ENCODE data around the gene ST3GAL6.

The ST3GAL6 gene

GRCh38 chr3:98740324-98740723, 22.8 kb upstream of the ST3GAL6 start:
- DNase-seq, result no peak

DNA sequence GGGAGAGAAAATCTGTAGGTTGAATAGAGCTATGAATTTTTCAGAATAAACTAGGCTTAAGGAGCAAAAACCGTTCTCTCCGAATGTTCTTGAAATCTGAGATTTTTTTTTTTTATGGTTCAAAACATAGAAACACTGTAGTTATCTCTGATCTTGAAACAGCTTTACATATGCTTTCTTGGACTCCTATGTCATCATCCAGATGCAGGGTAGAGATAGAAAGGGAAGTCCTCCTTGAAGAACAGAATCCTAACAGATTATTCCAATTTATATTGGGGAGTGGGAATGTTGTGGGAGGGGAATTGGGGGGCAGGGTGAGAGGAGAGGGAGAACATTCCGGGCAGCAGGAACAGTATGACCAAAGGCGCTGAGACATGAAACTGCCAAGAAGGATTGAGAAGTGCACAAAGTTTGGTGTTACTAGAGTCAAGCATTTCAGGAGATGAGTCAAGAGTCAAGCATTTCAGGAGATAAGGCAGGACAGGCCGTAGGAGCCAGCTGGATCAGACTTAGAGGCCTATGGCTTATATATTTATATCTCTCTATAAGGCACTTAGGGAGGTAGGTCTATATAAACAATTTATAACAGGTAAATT, 21.9 kb upstream of the ST3GAL6 start:
- DNase-seq, result no peak

GRCh38 chr3:98743071-98743470, 20.1 kb upstream of the ST3GAL6 start:
- DNase-seq, result no peak

GRCh38 chr3:98744283-98744682, 18.9 kb upstream of the ST3GAL6 start:
- DNase-seq, result no peak

DNA sequence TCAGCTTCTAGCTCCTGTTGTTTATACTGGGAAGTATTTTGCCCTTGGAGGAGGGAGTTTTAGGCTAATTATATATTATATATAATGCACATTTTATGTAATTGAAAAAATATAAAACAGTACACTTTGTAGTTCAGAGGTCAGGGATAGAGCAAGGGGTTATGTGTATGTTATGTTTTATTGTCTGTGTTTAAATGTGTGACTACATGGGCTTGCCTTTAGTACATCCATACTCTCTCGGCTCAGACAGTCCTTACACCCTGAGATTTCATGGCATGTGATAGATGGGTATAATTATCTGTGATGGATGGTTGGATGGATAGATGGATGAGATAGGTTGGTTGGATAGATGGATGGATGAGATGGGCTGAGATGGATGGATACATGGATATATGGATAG, 17.4 kb upstream of the ST3GAL6 start:
- no peak for DNase-seq

- DNase-seq, result no peak
Measured at GRCh38 chr3:98746122-98746521, 17.0 kb upstream of the ST3GAL6 start.

DNA sequence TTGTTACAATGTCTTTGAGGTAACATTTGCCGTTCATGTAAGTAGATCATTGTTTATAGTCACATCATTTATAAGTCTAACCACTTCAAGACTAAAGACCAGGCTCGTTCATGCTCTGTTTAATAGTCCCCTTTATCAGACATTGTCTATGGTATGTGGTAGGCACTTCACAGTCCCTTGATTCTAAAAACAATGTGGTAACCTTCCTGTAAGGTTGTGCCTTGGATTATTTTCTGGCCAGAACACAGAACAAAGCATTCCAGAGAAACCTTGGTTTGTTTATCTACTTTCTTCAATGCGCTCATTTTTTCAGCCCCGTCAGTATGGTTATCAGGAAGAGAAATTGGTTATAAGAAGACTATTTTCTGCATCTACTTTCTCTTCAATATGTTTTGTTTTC, 16.3 kb upstream of the ST3GAL6 start:
- no peak for DNase-seq

GRCh38 chr3:98750276-98750919, 12.7 kb upstream of the ST3GAL6 start:
- DNase-seq, result no peak

DNA sequence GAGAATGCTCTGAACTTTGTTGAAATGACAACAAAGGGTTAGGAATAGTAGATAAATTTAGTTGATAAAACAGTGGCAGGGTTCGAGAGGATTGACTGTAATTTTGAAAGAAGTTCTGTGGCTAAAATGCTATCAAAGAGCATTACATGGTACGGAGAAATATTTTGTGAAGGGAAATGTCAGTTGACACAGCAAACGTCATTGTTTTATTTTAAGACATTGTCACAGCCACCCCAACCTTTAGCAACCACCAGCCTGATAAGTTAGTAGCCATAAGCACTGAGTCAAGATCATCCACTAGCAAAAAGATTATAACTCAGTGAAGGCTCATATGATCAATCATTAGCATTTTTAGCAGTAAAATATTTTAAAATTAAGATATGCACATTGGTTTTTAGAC, 8.7 kb upstream of the ST3GAL6 start:
- no peak for DNase-seq

GRCh38 chr3:98755601-98756000, 7.5 kb upstream of the ST3GAL6 start:
- DNase-seq, result no peak

DNA sequence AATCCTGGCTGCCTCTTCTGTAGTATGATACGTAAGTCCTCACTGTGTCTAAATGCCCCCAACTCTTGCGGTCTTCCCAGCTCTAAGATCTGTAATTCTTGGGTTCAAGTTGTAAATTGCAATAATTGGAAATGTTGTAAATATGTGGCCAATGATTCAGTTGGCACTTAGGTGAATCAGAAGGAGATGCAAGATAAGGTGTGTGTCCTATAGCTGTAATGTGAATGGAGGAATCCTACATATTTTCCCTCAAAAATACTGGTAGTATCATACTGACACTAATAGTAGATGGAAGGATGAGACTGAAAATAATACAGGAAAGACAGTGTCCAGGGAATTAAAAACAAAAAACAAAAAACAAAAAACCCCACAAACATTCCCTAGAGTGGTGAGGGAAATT, 3.5 kb upstream of the ST3GAL6 start:
- no peak for DNase-seq

DNA sequence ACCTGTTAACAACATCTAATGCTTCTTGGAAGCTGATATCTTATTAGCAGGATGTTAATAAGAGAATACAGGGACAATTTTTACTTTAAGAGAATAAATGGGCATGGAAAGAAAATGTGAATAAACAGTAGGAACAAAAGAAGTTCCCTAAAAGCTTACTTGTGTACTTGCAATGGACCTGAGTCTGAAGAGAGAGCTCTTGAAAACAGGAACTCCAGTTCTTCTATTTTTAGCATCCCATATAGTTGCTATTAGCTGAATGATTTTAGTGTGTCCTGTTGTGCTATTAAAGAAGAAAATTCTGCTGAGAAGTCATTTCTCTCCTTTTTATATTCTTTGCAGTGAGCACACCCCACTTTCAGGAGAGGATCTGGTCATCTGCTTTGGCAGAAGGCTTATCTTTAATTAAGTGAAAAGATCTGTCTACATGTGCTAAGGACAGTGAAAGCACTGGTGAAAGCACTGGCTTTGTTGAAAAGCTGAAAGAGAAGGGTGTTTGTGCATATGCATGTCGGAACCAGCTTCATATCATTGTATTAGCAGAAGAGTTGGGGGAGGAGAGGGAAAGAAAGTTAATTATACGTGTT, 1.4 kb upstream of the ST3GAL6 start:
- no peak for DNase-seq

- no peak for DNase-seq
Measured at GRCh38 chr3:98763819-98764418, 779 bp downstream of the ST3GAL6 start.

GRCh38 chr3:98764472-98764884, 1.3 kb downstream of the ST3GAL6 start:
- DNase-seq, result no peak

- DNase-seq, result no peak
Measured at GRCh38 chr3:98765721-98766120, 2.6 kb downstream of the ST3GAL6 start.

- no peak for DNase-seq
Measured at GRCh38 chr3:98766924-98767323, 3.8 kb downstream of the ST3GAL6 start.

- DNase-seq, result no peak
Measured at GRCh38 chr3:98768961-98769360, 5.8 kb downstream of the ST3GAL6 start.

DNA sequence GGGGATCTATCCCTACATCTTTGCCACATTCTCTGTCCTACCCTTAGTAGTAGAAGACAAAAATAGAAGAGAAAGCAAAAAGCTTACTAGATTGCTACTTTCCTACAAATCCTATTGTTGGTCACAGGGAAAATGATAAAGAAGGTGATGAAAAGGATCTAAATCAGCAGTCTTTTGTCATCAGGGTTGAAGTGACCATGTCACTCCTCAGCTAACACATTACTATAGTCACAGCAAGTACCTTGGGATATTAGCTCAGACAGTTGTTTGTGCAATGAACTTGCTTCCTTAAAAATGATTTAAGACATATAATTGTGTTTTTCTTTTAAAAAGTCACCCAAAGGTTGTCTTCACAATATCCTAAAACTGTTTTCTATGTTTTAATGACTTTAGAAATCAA, 6.3 kb downstream of the ST3GAL6 start:
- DNase-seq, result no peak

GRCh38 chr3:98770261-98771039, 7.3 kb downstream of the ST3GAL6 start:
- DNase-seq, result no peak

GRCh38 chr3:98772022-98772421, 8.9 kb downstream of the ST3GAL6 start:
- DNase-seq, result no peak

GRCh38 chr3:98775459-98776139, 12.5 kb downstream of the ST3GAL6 start:
- DNase-seq, result no peak

GRCh38 chr3:98776140-98776493, 13.0 kb downstream of the ST3GAL6 start:
- no peak for DNase-seq

DNA sequence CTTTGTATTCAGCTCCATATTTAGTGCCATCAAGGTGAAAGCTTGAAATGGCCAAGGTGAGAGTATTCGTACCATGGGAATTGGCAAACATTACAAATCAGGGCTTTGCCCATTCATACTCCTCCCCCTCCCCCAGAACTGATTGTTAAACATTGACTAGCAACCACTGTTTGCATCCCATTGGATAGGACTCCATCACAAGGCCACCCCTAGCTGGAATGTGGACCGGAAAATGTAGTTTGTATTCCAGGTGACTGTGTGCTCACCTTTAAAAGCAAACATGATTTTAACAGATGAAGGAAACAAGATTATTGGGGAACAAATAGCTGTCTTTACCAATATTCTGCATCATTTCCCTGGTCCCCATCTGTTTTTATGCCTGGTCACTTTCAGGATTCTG, 14.1 kb downstream of the ST3GAL6 start:
- no peak for DNase-seq

Data from central memory CD4-positive, alpha-beta T cell (primary cell).